ENCODE measurements around the gene DICER1.

The DICER1 gene

DNA sequence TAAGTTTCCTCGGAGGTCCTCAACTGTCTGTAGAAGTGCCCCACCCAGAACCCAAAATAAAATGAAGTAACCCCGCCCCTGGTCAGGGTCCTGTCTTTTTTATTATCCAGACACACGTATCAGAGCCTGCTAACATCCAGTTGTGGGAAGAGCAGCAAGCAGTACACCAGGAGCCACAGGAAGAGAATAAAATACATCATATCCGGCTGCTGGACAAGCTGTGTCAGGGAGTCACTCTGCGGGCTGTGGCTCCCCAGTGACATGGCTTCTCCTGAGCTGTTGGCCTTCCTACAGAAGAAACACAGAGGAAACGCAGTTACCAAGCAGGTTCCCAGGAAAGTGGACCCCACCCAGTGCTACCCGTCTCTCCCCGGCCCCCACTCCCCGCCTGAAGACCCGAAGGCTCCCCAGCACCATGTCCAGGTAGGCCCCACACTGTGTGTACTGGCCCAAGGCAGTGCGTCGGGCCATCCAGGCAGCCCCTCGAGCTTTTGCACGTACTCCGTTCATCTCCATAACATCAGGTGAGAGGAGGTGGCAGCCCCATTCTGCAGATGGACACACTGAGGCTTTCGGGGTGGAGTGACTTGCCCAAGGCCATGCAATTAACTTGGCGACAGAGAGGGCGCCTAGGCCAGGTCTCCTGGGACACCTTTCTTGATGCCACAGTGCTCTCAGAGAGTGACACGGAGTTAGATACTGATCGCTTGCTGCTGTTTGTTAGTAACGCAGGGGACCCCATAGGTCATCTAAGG lies 34.3 kb upstream of the DICER1 start:
- H3K4me3 ChIP-seq (ENCODE audit: low read depth, low read length), result no peak overlapping the region

GRCh38 chr14:95190857-95191256 lies 33.5 kb upstream of the DICER1 start:
- H3K4me3 ChIP-seq (ENCODE audit: low read depth, low read length), result no peak overlapping the region
- DNase-seq (ENCODE audit: low read depth), result no peak
- TF ChIP-seq, protein P1, sequence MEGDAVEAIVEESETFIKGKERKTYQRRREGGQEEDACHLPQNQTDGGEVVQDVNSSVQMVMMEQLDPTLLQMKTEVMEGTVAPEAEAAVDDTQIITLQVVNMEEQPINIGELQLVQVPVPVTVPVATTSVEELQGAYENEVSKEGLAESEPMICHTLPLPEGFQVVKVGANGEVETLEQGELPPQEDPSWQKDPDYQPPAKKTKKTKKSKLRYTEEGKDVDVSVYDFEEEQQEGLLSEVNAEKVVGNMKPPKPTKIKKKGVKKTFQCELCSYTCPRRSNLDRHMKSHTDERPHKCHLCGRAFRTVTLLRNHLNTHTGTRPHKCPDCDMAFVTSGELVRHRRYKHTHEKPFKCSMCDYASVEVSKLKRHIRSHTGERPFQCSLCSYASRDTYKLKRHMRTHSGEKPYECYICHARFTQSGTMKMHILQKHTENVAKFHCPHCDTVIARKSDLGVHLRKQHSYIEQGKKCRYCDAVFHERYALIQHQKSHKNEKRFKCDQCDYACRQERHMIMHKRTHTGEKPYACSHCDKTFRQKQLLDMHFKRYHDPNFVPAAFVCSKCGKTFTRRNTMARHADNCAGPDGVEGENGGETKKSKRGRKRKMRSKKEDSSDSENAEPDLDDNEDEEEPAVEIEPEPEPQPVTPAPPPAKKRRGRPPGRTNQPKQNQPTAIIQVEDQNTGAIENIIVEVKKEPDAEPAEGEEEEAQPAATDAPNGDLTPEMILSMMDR (conservative IDR thresholded peaks at IDR 0.05; ENCODE audit: low read depth, low read length), result no peak

More for the DNA sequence above, 34.3 kb upstream of the DICER1 start:
- DNase-seq (ENCODE audit: low read depth), result no peak
- TF ChIP-seq, protein P1 (conservative IDR thresholded peaks at IDR 0.05; ENCODE audit: low read depth, low read length), result no peak

DNA sequence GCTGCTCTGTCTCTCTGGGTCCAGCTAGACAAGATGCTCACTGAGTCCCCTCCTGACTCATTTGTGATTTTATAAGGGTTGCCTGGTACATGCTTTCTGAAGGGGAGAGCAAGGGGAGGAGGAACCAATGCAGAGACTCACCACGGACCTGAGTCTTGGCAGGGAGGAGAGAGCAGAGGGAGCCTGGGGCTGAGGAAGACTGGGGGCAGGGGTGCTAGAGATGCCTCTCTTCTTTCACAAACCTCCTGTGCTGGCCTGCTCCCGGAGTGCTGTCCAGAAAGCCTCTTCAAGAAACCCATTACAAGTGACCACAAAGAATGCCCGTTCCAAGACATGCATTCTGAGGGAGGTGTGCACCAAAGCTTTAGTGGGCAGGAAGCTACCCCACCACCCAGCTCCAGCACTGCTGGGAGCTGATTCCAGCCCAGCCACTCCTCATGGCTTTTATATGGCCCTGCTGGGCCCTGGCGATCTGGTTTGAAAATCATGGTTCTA lies 33.1 kb upstream of the DICER1 start:
- TF ChIP-seq, protein P1 (conservative IDR thresholded peaks at IDR 0.05; ENCODE audit: low read depth, low read length), result no peak
- H3K4me3 ChIP-seq (ENCODE audit: low read depth, low read length), result no peak overlapping the region
- DNase-seq (ENCODE audit: low read depth), result no peak

DNA sequence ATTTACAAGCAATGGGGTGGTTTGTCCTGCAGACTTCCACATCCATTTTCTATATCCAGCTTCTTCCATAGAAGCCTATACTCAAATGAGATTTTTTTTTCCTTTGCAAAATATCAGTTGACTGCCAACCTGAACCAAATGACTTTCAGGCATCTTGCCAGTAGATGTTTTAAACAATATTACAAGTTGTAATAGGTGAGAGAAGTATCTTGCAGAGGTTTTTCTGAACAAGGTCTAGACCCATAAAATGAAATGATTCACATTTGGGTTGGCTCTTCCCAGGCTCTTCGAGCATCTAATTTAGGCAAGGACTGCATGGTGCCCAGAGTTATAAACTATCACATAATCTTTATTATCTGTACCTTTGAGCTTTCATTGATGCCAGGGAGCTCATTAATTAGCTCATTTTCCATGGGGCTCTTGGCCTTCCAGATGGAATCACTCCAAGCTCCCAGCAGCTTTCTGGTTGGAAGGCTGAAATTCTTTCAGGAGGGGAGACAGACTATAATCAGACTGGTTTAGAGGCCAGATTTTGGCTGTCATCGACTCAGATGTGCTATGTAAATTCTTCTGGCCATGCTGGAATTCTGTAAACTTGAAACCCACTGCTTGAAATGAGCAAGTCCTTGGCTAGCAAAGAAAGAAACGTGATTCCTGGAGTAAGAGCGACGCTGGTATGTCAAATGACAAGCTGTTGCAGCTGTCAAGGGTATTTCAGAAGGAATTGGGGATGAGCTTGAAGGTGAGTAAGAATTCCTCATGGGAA lies 32.2 kb upstream of the DICER1 start:
- no peak for DNase-seq (ENCODE audit: low read depth)
- TF ChIP-seq, protein P1 (conservative IDR thresholded peaks at IDR 0.05; ENCODE audit: low read depth, low read length), result no peak
- H3K4me3 ChIP-seq (ENCODE audit: low read depth, low read length), result no peak overlapping the region

DNA sequence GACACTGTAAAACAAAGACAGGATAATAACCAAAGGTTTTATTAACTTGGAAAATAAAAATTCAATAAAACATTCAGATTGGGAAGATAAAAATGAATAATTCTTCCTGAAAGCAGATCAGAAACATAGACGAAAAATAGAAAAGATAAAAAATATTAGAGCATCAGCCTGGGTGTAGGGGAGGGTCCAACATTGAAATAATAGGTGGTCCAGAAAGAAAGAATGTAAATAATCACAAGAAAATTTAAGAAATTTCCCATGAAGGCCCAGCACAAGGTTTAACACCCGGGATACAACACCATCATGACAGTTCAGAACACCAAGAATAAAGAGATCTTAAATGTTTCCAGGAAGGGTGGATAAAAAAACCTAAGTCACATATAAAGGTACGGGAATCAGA lies 31.1 kb upstream of the DICER1 start:
- DNase-seq (ENCODE audit: low read depth), result no peak
- TF ChIP-seq, protein P1 (conservative IDR thresholded peaks at IDR 0.05; ENCODE audit: low read depth, low read length), result no peak
- H3K4me3 ChIP-seq (ENCODE audit: low read depth, low read length), result no peak overlapping the region

DNA sequence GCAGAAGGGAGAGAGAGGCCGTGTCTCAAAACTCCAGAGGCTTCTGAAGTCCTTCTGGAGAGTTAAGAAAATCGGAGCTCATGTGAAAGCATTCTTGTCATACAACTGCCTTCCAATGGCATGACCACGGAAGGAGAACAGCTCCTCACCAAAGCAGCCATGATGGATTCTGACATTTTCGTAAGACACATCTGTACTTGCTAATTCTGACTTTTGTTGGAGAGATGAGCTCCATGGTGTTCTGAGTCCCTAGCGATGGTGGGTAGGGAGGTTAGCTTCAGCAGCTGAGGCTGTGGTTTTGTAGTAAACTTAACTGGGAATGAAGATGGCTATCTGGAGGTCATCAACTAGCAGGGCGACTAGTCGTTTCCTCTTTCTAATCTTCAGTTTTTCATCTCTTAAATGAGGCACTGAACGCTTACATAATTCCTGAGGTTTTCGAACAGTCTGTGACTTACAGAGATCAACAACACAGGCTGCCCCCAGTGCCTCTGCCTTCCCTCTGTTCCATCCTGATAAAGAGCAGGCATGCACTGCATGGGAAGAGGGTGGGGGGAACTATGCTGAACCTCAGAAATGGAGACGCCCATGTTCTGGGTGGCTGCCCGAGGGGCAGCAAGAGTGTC lies 28.6 kb upstream of the DICER1 start:
- H3K4me3 ChIP-seq (ENCODE audit: low read depth, low read length), result no peak overlapping the region
- TF ChIP-seq, protein P1 (conservative IDR thresholded peaks at IDR 0.05; ENCODE audit: low read depth, low read length), result no peak
- DNase-seq (ENCODE audit: low read depth), result peak; percentile 14

Data from choroid plexus epithelial cell (primary cell).